HepG2 (cell line): Measurements from ENCODE around the gene SMIM28. TPM values are rescaled to one million over a fixed set of nuclear protein-coding genes. Genes with fewer than 3 reads are reported as not detected.

Experiments
- ATRX ChIP-seq: sonication (generic); formaldehyde crosslinking; IDR thresholded peaks from 2 replicates; pipeline ENCODE4 v1.4.0; 2020; ENCODE audit warnings: missing genetic modification reagents, borderline replicate concordance
- HIVEP1 ChIP-seq: sonication (generic); formaldehyde crosslinking; IDR thresholded peaks from 2 replicates; pipeline ENCODE4 v1.4.0; 2020; ENCODE audit warnings: mild to moderate bottlenecking, missing genetic modification reagents
- HMG20A ChIP-seq: IDR thresholded peaks from 2 replicates; pipeline ENCODE4 v1.6.1; 2016; ENCODE audit warnings: borderline replicate concordance
- JUND ChIP-seq: sonication (generic); formaldehyde crosslinking; IDR thresholded peaks from 2 replicates; pipeline ENCODE4 v1.8.0; 2022; ENCODE audit warnings: mild to moderate bottlenecking, missing genetic modification reagents
- KMT2B ChIP-seq: IDR thresholded peaks from 2 replicates; pipeline ENCODE4 v1.6.1; 2016; ENCODE audit warnings: missing genetic modification reagents, missing compliant biosample characterization
- MLLT10 ChIP-seq: sonication (generic); formaldehyde crosslinking; IDR thresholded peaks from 2 replicates; pipeline ENCODE4 v1.4.0; 2020; ENCODE audit warnings: missing genetic modification reagents
- NFKB2 ChIP-seq: sonication (generic); formaldehyde crosslinking; IDR thresholded peaks from 2 replicates; pipeline ENCODE4 v1.4.0; 2020; ENCODE audit warnings: missing genetic modification reagents, borderline replicate concordance
- NR0B2 ChIP-seq: sonication (generic); formaldehyde crosslinking; IDR thresholded peaks from 2 replicates; pipeline ENCODE4 v1.4.0; 2020; ENCODE audit warnings: mild to moderate bottlenecking, missing genetic modification reagents
- PAX8 ChIP-seq: sonication (generic); formaldehyde crosslinking; IDR thresholded peaks from 2 replicates; pipeline ENCODE4 v1.8.0; 2022; ENCODE audit warnings: mild to moderate bottlenecking, missing genetic modification reagents, borderline replicate concordance
- SALL1 ChIP-seq: sonication (generic); formaldehyde crosslinking; IDR thresholded peaks from 2 replicates; pipeline ENCODE4 v1.8.0; 2022; ENCODE audit warnings: mild to moderate bottlenecking, missing genetic modification reagents
- STAG1 ChIP-seq: sonication (generic); formaldehyde crosslinking; IDR thresholded peaks from 2 replicates; pipeline ENCODE4 v1.4.0; 2020; ENCODE audit warnings: missing genetic modification reagents
- ZFAT ChIP-seq: sonication (generic); formaldehyde crosslinking; conservative IDR thresholded peaks from 2 replicates; pipeline ENCODE4 v1.8.1; 2023; ENCODE audit warnings: missing genetic modification reagents, inconsistent platforms
- ZHX1 ChIP-seq: sonication (generic); formaldehyde crosslinking; IDR thresholded peaks from 2 replicates; pipeline ENCODE4 v1.8.1; 2022; ENCODE audit warnings: low read depth, mild to moderate bottlenecking, missing genetic modification reagents
- ZNF296 ChIP-seq: sonication (generic); formaldehyde crosslinking; conservative IDR thresholded peaks from 2 replicates; pipeline ENCODE4 v1.5.0; 2020; ENCODE audit warnings: mild to moderate bottlenecking, missing genetic modification reagents
- ZNF318 ChIP-seq: sonication (generic); formaldehyde crosslinking; IDR thresholded peaks from 2 replicates; pipeline ENCODE4 v1.4.0; 2020; ENCODE audit warnings: mild to moderate bottlenecking, missing genetic modification reagents
- ZNF546 ChIP-seq: sonication (generic); formaldehyde crosslinking; conservative IDR thresholded peaks from 2 replicates; pipeline ENCODE4 v1.8.1; 2023; ENCODE audit warnings: mild to moderate bottlenecking, missing genetic modification reagents
- ZNF704 ChIP-seq: sonication (generic); formaldehyde crosslinking; IDR thresholded peaks from 2 replicates; pipeline ENCODE4 v1.8.1; 2023; ENCODE audit warnings: mild to moderate bottlenecking, inconsistent platforms, moderate library complexity, missing genetic modification reagents, borderline replicate concordance
- polyA plus RNA-seq, 8 experiments: library from polyadenylated mRNA; depleted of rRNA in 3 of 8; stranded (reverse) in 7 of 8; unstranded in 1 of 8; fragments of >200 nt; fragmentation: Illumina TruSeq in 4 of 8; extraction: Trizol in 4 of 8; gene quantifications; 2 replicates each; pipeline versions ENCODE4 v1.2.1 to v1.2.3, GENCODE V29; 2011 to 2016; ENCODE audit warnings: low read depth in 4 of 8, missing spikeins in 1 of 8, mixed read lengths in 1 of 8; ENCODE audit not compliant: insufficient read depth in 1 of 8
- total RNA-seq, 5 experiments: library from RNA; depleted of rRNA; stranded (reverse); fragments of >200 nt; fragmentation: Illumina TruSeq; extraction: Trizol; gene quantifications; 2 replicates each; pipeline ENCODE4 v1.2.3, GENCODE V29; 2016; ENCODE audit warnings: low read depth in 1 of 5

The SMIM28 gene
- total and polyA plus RNA-seq, 2 of the 13 experiments (the other 11 are each of a cell fraction or from before 2014, with no cell fraction given), result not detected

GRCh38 chr6:138403324-138403800 is 25.7 kb downstream of the SMIM28 start (continued):
- TF ChIP-seq ZHX1 (CRISPR knock-in tag) (no peak), HIVEP1 (CRISPR knock-in tag) (peak; percentile 52; the same call in 1 of the 2 replicates), MLLT10 (no peak), NR0B2 (CRISPR knock-in tag) (peak; percentile 55; the same call in 1 of the 2 replicates), JUND (CRISPR knock-in tag) (peak; percentile 61), PAX8 (0 out of 2 replicates have a peak, but pooled peaks have one; percentile 15), ATRX (0 out of 2 replicates have a peak, but pooled peaks have one; percentile 26), KMT2B (no peak), ZNF318 (CRISPR knock-in tag) (peak; percentile 64; the same call in 1 of the 2 replicates), ZNF546 (no peak), ZFAT (no peak), NFKB2 (CRISPR knock-in tag) (0 out of 2 replicates have a peak, but pooled peaks have one; percentile 5), HMG20A (CRISPR knock-in tag) (peak; percentile 12; the same call in 1 of the 2 replicates), SALL1 (CRISPR knock-in tag) (peak; percentile 44), STAG1 (CRISPR knock-in tag) (peak; percentile 66), ZNF704 (CRISPR knock-in tag) (no peak), ZNF296 (0 out of 2 replicates have a peak, but pooled peaks have one; percentile 58)
